GM19463 (cell line): ENCODE results near the gene DOCK10.

ENCODE experiments used
- ATAC-seq: cut with Tn5 transposase; IDR thresholded peaks from one replicate; pipeline ENCODE4 v1.9.1; 2021; ENCODE audit warnings: mild to moderate bottlenecking, moderate library complexity; ENCODE audit not compliant: unreplicated experiment

DOCK10 gene

DNA sequence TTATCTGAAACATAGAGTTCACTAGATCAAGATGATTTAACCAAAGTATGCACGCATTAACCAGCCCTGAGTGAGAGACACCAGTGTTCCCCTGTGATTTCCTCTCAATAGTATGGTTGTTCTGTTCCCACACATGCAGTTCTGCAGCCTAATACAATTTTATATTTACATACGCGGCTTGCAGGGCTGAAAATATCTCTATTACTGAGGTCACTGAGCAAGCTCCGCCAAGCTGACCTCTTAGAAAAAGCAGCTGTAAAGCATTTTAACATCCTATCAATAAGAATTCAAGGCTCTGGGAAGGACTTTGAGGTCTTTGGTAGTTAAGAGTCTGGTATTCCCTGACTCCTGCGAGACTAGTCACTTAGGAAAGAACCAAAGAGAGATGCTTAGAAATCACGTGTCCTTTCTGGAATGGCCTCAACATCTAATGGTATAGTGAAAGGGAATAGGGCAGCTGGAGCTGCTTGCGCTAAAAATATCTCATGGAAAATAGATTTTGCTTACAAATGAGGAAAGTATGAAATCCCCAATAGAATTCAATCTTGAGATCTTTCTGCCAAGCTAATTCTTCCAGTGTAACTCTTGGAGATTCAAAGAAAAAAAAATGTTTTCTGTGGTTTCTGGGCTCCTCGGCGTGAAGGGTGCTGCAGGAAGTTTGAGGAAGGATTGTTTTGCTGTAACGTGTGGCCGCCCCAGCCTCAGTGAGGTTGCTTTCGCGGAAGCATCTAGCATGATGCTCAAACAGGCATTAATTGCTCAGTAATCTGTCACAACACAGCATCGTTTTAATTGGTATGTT lies 59.2 kb downstream of the DOCK10 start:
- ATAC-seq, result no peak

- no peak for ATAC-seq
These were observed 60.0 kb downstream of the DOCK10 start for GRCh38 chr2:224982226-224982625.

- ATAC-seq, result peak; percentile 37
These were observed 65.4 kb downstream of the DOCK10 start for GRCh38 chr2:224976629-224977525.

DNA sequence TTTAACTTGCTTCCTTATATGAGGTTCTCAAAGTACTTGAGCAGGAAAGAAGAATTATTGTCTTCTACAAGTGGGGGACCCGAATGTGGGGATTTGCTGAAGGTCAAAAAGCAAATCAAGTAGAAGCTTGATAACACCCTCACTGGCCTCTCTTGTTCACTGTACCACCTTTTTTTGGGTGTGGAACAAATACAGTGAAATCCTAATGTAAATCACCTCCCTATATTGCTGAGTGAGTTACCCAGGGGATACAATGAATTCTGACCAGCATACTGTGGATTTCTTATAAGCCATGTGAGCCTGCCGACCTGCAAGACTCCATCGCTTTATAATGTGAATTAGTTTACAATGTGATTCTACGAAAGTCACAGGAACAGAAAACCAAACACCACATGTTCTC lies 66.5 kb downstream of the DOCK10 start:
- no peak for ATAC-seq

DNA sequence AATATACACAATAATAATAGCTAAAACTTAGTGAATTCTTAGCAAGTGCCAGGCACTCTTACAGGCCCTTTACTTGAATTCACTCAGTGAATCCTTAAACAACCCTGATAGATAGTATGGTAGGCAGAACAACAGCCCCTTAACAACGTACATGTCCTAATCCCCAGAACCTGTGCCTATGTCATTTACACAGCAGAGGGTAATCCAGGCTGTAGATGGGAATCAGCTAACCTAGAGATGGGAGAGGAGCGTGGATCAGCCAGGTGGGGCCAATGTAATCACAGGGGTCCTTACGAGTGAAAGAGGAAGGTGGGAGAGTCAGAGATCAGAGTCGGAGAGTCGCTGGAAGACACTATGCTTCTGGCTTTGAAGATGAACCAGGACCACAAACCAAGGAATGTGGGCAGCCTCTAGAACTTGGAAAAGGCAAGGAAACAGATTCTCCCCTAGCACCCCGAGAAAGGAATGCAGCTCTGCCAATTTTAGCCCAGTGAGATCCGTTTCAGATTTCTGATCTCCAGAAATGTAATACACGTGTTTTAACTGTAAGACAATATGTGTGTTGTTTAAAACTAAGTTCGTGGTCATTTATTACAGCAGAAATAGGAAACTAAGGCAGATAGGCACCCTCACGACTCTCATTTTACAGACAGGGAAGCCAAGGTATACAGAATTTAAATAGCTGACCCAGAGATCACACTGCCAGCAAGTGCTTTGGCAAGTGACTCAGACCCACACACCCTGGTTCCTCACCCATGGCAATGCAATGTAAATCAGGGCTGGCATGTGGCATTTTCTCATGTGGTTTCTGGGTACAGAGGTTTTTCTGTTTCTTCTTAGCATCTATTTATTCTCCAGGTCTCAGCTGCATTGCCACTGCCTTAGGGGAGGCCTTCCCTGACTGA lies 68.9 kb downstream of the DOCK10 start:
- peak; percentile 49 for ATAC-seq

- no peak for ATAC-seq
These were observed 71.1 kb downstream of the DOCK10 start for GRCh38 chr2:224971214-224971613.

DNA sequence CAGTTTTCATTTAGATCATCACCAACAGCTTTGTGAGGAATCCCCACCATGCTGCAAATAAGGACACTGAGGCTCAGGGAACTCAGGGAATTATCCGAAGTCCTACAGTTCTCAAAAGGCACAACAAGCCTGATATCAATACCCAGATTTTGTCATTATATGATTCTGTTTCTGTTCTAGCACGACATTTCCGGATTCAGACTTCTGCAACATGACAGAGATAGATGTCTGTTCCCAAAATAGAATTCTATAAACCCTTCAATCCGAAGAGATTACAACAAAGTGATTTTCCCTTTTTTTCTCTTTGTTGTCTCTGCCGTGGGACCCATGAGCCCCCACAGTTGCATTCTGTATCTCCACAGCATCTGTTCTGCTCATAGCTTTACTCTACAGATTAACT lies 72.0 kb downstream of the DOCK10 start:
- no peak for ATAC-seq

- ATAC-seq, result peak; percentile 37
These were observed 72.5 kb downstream of the DOCK10 start for GRCh38 chr2:224969633-224970260.

- no peak for ATAC-seq
These were observed 73.2 kb downstream of the DOCK10 start for GRCh38 chr2:224969095-224969494.

- ATAC-seq, result no peak
These were observed 74.2 kb downstream of the DOCK10 start for GRCh38 chr2:224968051-224968450.

DNA sequence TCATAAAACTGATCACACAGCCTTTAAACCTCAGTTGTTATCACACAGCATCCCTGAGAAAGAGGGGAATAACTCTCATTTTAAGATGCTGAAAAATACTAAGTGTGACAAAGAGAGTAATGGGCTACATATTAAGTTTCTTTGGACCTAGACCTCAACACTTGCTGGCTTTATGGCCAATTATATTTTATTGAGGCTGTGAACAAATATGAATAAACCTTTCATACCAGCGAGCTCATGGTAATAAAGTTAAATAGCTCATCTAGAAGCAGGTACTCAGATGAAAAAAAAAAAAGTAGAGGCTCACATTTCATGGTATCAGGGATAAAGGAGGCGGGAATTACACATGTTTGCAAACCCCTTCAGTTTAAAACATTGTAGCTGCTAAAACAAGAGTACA lies 75.7 kb downstream of the DOCK10 start:
- no peak for ATAC-seq

GRCh38 chr2:224959556-224959955 lies 82.7 kb downstream of the DOCK10 start:
- no peak for ATAC-seq

DNA sequence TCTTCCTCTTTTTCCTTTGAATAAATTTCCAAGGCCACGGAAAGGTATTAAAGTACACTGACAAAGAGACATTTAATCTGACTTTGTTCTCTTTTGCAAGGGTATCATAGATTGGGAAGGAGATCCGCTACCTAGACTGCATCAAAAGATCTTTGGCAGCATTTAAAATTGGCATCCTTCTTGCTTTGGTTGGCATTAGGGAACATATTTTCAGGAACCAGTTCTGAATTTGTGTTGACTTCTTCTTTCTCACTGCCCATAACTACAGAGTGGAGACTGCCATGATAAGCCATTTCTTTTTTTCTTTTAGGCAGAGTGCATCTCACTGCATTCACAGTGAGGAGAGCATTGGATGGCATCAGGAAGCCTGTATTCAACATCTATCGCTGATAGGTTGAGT lies 83.4 kb downstream of the DOCK10 start:
- no peak for ATAC-seq

- ATAC-seq, result no peak
These were observed 83.8 kb downstream of the DOCK10 start for GRCh38 chr2:224958462-224958857.

DNA sequence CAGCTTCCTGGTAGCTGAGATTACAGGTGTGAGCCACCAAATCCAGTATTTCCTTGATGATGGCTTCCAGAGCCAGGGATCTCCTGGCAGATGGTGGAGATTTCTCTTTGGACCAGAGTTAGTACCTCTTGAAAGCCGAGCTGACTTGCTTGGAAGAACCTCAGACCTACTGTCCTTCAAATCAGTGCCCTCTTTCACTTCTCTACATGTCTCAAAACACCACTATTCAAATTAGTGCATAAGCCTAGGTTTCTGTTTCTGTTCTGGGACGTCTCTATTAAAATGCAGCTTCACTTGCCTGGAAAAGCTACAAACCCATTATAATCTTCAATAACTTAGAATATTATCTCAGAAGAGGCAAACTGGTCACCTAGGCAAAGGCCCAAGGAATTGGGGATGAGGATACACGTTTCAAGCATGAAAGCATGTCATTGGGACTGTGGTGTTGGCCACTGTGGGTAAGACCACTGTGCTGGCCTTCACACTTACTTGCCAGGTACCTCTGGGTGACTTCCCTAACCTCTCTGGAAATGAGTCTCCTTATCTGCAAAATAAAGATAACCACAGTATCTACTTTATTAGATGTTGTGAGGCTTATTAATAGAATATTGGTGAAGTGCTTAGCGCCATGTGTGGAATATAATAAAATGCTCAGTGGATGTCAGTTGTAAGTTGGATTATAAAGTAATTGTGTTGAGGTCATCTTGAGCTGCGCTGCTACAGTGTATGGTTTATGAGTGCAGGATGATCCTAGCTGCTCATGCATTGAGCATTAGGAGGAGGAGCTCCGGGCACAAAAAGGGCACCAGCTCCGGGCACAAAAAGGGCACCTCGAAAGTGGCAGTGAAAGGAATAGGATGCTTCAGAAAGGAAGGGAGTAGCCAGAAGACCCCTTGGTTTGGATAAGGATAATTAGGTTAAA lies 84.5 kb downstream of the DOCK10 start:
- peak; percentile 79 for ATAC-seq

- no peak for ATAC-seq
These were observed 85.6 kb downstream of the DOCK10 start for GRCh38 chr2:224956706-224957105.

- peak; percentile 25 for ATAC-seq
These were observed 87.3 kb downstream of the DOCK10 start for GRCh38 chr2:224954980-224955379.

GRCh38 chr2:224952936-224953657 lies 89.2 kb downstream of the DOCK10 start:
- ATAC-seq, result peak; percentile 43
